GM15510 (cell line): ENCODE results near the gene ZNF408.

Experiments used
- POLR2A ChIP-seq: IDR thresholded peaks from 3 replicates; pipeline ENCODE4 v1.6.1; 2011; ENCODE audit warnings: borderline replicate concordance; ENCODE audit not compliant: insufficient read length; ENCODE audit errors: extremely low read depth

ZNF408 gene

DNA sequence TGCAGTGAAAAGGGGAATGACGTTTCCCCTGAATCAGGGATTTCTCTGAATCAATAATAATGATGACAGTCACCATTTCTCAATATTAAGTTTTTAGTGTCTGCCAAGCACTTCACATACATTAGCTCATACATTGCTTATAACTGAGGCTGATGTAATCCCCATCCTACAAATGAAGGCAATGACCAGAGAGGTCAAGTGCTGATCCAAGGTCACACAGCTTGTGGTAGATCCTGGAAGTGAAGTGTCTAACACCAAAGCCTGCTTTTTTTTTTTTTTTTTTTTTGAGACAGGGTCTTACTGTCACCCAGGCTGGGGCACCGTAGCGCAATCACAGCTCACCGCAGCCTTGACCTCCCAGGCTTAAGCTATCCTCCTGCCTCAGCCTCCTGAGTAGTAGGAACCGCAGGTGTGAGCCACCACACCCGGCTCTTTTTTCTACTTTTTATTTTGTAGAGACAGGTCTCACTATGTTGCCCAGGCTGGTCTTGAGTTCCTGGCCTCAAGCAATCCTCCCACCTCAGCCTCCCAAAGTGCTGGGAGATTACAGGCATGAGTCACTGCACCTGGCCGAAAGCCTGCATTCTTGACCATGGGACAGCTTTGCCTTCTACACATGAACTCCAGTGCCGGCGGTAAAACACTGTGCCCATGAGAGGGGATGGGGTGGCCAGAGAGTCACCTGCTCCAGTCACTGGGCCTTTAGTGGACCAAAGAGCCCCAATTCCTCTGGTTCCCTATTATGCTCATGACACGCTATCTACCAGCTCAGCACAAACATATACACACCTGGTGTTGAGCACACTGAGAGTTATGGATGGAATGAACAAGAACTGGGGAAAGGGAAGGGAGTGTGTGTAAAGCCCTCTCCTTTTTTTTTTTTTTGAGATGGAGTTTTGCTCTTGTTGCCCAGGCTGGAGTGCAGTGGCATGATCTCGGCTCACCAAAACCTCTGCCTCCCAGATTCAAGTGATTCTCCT, 17.8 kb upstream of the ZNF408 start:
- no peak for TF ChIP-seq POLR2A

DNA sequence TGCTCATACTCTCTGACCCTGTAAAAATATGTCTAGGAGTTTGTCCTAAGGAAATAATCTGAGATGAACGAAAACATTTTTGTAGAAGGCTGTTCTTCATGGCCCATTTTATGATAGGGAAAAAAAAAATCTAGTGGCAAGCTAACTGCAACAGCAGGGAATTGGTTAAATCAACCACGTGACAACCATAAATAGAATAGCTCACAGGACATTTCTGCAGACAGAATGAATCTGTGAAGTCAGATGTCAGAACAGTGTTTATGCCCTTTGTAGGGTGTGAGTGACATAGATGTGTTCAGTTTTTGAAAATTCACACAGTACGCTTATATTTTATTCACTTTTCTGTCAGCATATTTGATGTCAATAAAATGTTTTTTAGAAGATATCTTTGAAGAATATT, 16.5 kb upstream of the ZNF408 start:
- no peak for TF ChIP-seq POLR2A

DNA sequence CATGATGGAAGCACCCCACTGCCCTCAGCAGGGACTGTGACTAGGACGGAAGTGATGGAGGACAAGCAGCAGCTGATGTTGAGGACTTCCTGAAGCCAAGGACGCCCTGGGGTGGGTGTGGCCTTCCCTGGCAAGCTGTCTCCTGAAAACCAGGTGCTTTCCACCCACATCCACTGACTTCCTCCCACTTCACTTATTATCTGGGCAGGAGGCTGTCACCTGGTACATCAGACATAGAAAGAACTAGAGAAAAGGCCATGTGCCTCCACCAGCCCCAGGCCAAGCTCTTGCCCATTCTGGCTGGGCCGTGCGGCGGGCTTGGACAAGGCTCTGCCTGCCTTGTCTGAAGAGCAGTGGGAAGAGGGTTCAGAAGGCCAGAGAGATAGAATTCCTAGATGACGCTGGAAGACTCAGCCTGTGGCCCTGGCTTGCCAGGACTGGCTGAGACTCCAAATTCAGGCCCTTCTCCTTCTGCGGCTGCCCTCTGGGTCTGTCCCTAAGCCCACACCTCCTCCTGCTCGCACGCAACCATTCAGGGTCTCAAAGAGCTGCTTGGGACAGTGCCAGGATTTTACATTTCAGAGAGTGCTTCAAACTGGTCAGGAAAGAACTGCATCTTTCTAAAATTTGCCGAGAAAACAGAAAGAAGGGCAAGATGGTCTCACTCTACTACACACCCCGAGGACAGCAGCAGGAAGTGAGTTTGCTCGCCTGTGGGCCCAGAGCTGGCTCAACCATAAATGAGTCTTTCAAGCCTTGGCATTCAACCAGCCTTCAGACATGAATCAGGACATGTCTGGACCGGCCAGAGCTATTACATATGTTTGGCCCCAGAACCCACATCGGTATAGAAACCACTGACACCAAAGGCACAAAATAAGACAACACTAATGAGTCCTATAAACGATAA, 13.7 kb upstream of the ZNF408 start:
- TF ChIP-seq POLR2A = no peak

DNA sequence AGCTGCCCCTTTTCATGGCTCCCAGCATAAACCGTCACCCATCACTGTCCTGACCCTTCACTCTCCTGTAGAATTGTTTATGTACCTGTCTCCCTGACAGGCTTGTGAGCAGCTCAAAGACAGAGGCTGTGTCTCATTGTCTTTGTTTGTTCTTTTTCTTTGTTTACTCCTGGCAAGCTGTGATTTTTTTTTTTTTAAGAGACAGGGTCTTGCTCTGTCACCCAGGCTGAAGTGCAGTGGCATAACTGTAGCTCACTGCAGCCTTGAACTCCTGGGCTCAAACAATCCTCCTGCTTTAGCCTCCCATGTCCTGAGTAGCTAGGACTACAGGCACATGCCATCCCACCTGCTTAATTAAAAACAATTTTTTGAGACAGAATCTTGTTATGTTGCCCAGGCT, 10.1 kb upstream of the ZNF408 start:
- no peak for TF ChIP-seq POLR2A

DNA sequence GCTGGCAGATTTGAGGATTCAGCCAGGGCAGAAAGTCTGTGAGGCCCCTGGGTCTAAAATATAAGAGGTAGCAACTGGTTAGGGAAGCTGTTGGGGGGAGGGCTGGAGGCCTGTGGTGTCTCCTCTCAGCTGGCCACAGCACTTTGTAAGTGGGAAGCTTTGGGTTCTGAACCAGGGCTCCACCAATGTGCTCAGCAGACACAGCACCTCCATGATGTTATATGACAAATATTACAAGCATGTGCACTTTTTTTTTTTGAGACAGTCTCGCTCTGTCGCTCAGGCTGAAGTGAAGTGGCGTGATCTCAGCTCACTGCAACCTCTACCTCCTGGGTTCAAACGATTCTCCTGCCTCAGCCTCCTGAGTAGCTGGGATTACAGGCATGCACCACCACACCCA, 8.4 kb upstream of the ZNF408 start:
- no peak for TF ChIP-seq POLR2A

DNA sequence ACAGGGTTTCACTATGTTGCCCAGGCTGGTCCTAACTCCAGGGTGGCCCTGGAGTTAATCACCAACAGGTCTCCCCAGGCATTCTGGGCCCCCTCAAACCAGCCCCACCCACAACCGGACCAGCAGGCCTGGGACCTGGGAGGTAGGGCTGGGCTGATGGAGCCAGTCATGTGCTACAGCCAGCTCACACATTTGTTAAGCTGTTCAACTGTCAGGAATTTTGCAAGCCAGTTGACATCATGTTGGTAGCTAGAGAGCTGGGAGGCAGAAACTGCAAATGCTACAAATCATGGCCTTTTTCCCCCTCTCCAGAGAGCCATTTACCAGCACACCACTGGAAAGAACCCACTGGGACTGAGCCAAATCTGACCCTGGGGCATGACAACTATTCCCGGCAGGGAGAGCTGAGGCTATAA, 7.2 kb upstream of the ZNF408 start:
- no peak for TF ChIP-seq POLR2A

DNA sequence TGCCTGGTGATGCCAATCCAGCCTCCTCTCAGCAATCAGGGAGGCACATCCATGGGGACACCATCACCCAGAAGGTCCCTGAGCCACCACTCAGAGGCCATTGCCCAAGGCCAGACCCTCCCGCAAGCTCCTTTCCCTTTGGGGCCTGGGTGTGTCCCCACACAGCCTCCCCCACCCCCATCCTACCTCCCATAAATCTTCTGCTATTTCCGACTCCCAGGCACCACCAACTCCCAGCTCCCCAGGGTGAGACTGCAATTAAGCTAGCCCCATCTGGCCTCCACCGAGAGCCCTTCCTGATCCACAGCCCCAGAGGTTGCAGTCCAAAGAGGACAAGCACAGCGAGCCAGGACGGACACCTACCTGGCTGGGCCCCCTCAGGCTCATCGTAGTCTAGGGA, 6.8 kb upstream of the ZNF408 start:
- TF ChIP-seq POLR2A = no peak

DNA sequence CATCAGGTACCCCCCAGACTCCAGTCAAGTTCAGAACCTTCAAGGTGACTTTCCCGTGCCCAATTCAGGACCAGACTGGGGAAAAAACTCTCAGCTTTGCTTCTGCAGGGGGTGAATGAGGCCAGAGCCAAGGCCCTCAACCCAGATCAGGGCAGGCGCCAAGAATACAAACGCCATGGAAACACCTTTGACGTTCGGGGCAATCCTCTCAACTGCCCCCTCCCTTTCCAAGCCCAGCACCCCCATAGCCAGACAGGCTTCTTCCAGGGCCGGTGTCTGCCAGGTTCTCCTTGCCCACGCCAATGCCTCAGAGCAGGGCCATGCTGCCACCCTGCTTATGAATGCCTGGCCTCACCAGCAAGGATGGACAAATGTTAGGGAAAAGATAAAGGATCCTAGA, 6.2 kb upstream of the ZNF408 start:
- no peak for TF ChIP-seq POLR2A

DNA sequence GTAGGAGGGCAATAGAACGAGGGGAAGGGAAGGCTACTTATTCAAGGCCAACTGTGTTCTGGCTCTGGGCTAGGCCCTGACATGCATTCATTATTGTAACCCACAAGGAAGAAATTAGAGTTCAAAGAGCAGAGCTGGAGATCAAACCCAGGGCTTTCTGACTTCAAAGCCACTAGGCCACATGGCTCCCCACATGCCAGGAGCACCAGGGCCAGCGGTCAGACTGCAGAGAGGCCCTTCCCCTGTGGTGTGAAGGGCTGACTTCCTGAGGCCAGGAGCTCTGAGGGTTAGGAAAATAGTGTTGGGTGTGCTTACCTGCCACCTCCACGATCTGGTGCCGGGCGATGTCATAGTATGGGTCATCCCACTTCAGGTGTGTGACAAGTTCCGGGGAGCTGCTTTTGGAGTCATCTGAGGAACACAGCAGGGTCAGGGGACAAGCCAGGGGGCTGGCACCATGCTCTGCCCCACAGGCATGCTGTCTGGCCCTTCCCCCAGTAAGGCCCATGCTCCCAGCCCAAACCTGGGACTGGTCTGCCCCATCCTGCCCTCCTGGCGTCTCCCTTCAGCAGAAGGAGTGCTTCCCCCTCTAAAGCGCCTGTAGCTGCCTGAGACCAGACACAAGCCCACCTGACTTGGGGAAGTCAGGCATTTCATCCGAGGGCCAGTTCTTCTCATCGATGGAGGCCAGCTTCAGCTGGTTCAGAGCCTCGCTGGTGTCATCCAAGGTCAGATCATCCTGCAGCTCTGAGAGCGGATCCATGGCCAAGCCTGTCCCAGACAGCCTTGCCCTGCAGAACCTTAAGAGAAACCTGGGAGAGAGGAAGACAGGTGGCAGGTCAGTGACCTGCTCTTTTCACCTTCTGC, 5.3 kb upstream of the ZNF408 start:
- no peak for TF ChIP-seq POLR2A

DNA sequence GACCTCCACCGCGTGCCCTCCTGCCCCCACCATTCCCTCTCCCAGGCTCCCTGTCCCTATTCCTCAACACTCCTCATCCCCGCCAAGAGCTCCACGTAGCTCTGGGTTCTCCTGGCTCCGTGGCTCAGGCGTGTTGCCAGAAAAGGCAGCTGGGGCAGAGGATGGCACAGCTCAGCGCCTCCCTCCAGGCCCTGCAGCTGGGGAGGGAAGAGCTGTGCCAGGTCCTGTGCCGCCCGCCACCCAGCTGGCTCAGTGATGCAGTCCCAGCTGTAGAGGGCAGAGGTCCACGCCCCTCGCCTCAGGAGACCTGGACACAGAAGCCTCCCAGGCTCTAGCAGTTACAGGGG, 4.6 kb upstream of the ZNF408 start:
- no peak for TF ChIP-seq POLR2A

DNA sequence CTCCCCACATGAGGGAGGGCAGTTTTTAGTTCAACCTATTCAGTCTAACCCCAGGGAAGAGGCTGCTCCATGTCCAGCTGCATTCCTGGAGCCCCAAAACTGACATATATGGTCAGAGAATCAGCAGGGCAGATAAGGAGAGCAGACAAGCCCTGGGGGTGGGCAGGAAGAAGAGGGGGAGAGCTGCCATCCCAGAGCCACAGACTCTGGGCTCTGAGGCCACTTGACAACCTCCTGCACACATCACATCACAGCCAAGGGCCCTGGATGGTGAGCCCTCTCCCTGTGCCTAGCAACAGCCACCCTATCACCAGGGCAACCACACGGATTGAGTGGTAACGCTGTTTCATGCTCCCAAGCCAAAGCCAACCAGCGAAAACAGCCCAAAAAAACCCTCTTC, 3.5 kb upstream of the ZNF408 start:
- TF ChIP-seq POLR2A = no peak

DNA sequence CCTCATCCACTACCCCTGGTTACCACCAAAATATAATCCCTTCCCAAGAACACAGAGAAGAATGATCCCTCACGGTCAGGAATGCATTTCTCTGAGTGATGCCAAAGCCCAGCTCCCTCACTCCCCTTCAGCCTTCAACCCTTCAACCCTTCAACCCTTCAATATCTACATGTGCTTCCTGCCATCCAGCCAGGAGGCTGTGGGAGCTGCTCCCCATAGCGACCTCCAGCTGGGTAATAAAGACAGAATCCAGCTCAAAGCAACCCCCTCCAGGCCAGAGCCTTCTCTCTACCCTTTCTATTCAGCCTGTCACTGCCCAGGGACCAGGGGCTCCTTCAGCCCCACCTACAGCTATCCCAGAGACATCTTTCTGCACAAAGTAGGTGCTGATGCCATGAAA, 3.1 kb upstream of the ZNF408 start:
- no peak for TF ChIP-seq POLR2A

DNA sequence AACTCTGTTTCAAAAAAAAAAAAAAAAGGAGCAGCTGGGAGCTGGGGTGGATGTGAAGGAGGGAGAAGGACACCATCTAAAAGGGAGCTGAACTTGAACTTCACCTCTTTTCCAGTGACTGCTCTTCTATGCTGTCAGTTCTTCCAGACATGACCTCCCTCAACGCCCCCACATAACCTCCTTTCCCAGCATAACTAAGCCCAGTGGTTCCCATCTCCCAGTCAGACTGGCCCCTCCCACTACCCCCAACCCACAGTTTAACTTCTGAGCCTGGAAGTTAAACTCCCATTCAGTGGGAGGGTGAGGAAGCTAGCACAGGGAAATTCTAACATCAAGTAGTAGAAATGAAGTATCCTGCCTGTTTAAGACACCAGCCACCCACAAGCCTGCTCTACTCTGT, 2.2 kb upstream of the ZNF408 start:
- no peak for TF ChIP-seq POLR2A

DNA sequence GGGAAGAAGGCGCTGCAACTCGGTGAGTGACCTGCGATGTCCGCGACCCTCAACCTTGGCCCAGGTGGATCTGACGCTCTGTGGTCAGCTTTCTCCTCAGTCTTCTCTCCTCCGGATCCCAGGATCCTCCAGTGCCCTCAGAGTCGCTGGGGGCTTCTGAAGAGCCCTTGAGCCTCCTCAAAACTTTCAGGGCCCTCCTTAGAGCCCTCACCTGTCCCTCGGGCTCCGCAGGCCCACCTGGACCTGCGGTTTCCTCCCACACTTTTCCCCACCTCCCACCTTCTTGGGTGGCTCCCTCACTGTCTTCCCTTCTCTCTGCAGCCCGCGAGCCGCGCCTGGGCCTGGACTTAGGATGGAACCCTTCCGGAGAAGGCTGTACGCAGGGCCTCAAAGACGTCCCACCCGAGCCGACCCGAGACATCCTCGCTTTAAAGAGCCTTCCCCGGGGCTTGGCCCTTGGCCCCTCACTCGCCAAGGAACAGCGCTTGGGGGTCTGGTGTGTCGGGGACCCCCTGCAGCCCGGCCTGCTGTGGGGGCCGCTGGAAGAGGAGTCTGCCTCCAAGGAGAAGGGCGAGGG, 335 bp downstream of the ZNF408 start:
- TF ChIP-seq POLR2A = peak; percentile 49

DNA sequence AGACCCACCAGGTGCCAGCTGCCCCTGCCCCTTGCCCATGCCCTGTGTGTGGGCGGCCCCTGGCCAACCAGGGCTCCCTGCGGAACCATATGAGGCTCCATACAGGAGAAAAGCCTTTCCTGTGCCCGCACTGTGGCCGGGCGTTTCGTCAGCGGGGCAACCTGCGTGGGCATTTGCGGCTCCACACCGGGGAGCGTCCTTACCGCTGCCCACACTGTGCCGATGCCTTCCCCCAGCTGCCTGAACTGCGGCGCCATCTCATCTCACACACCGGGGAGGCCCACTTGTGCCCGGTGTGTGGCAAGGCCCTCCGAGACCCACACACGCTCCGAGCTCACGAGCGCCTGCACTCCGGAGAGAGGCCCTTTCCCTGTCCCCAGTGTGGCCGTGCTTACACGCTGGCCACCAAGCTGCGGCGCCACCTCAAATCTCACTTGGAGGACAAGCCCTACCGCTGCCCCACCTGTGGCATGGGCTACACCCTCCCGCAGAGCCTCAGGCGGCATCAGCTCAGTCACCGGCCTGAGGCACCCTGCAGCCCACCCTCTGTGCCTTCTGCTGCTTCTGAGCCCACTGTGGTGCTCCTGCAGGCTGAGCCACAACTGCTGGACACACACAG, 4.3 kb downstream of the ZNF408 start:
- no peak for TF ChIP-seq POLR2A

DNA sequence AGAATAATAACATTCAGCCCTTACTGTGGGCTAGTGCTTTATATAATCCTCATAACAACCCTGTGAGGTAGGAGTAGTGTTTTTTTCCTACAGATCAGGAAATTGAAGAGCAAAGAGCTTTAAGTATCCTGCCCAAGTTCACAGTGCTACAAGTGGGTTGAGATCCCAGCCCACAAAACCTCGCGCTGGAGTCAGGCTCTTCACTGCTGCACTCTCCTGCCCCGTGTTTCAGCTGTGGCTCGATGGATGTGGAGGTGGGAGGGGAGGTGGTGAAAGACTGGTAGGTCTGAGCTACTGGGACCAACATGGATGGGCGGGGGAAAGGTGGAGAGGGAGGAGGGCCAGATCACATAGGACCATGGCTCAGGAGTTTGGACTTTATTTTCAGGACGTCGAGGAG, 6.1 kb downstream of the ZNF408 start:
- TF ChIP-seq POLR2A = no peak
